ENCODE results near the gene OR52K1. TPM values are rescaled to one million over a fixed set of nuclear protein-coding genes. Genes with fewer than 3 reads are reported as not detected.

The OR52K1 gene
- total RNA-seq, 1 donor from 2014 or later: not detected

DNA sequence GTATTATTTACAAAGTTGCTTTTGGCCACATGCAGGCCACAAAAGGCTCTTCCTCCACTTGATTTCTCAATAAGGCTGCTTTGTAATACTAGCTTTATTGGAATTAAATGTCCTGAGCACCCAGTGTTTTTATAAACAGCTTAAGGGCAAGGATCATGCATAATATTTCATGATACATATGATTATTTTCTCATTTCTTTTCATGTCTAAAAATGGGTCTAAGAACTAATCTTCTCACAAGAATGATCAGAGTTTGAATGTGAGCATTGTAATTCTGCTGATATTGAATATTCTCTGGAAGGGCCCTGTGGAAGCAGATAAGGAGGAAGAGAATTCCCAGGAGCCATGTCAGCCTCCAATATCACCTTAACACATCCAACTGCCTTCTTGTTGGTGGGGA lies 33.5 kb upstream of the OR52K1 start, which contains the start of gene OR52K2:
OR52K2 (plus strand) TSS at position 301 of the 400 bp plus-strand sequence; CDS start at position 346, 45 bp downstream.
- TF ChIP-seq, protein P1, sequence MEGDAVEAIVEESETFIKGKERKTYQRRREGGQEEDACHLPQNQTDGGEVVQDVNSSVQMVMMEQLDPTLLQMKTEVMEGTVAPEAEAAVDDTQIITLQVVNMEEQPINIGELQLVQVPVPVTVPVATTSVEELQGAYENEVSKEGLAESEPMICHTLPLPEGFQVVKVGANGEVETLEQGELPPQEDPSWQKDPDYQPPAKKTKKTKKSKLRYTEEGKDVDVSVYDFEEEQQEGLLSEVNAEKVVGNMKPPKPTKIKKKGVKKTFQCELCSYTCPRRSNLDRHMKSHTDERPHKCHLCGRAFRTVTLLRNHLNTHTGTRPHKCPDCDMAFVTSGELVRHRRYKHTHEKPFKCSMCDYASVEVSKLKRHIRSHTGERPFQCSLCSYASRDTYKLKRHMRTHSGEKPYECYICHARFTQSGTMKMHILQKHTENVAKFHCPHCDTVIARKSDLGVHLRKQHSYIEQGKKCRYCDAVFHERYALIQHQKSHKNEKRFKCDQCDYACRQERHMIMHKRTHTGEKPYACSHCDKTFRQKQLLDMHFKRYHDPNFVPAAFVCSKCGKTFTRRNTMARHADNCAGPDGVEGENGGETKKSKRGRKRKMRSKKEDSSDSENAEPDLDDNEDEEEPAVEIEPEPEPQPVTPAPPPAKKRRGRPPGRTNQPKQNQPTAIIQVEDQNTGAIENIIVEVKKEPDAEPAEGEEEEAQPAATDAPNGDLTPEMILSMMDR (IDR thresholded peaks at IDR 0.05; ENCODE audit: unreplicated experiment): no peak
- Mint-ChIP-seq H3K27me3 (no peaks in the 10 kb centered on the region), H3K9me3 (ENCODE audit: low read depth) (no peaks in the 10 kb centered on the region), H3K36me3 (ENCODE audit: insufficient read depth) (no peaks in the 10 kb centered on the region), H3K4me1 (ENCODE audit: low read depth) (no peaks in the 10 kb centered on the region), H3K4me3 (ENCODE audit: low read depth) (no peak within 1 kb of the TSS), H3K27ac (no peak within 1 kb of the TSS)
- DNase-seq (ENCODE audit: low spot score, unreplicated experiment): no peak

DNA sequence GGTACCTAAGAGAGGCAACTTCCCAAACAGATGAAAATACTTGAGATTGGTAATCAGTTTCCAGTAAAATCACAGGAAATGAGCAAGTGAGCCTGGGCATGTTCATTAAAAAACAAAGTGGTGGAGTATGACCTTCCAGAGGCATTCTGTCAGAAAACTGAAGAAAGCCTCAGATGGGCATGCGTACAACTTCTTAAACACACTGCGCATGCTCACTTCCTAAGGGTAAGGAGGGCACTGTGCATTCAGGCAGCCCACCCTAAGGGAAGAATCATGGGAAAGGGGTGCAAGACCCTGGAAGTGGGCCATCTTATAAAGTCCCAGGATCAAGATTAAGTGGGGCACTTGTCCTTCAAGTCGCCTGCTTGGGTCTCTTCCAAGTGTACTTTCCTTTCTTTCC lies 29.3 kb upstream of the OR52K1 start:
- Mint-ChIP-seq H3K4me1 (ENCODE audit: low read depth) (no peaks in the 10 kb centered on the region), H3K9me3 (ENCODE audit: low read depth) (peaks cover 4% of the 10 kb centered on the region), H3K36me3 (ENCODE audit: insufficient read depth) (no peaks in the 10 kb centered on the region), H3K27me3 (no peaks in the 10 kb centered on the region), H3K27ac (no peak overlapping the region), H3K4me3 (ENCODE audit: low read depth) (no peak overlapping the region)
- DNase-seq (ENCODE audit: low spot score, unreplicated experiment): no peak
- TF ChIP-seq, protein P1 (IDR thresholded peaks at IDR 0.05; ENCODE audit: unreplicated experiment): no peak

DNA sequence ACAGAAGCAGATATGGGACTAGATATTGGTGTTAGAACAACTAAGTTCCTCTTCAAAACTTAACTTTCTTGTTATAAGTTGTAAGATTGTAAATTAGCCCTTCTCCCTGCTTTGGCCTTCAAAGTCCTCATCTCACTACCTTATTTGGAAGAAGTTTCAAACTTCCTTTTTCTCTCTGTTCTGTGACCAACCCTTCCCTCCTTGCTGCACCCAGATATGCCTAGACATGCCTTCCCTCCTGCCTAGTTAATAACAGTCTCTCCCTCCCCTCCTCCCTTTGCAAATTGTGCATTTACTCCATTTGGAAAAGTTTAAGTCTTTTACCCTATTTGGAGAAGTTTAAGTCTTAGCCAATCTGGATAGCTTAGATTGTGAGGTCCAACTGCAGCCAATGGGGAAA lies 28.4 kb upstream of the OR52K1 start:
- no peak for DNase-seq (ENCODE audit: low spot score, unreplicated experiment)
- Mint-ChIP-seq H3K36me3 (ENCODE audit: insufficient read depth) (no peaks in the 10 kb centered on the region), H3K9me3 (ENCODE audit: low read depth) (peaks cover 4% of the 10 kb centered on the region), H3K27me3 (no peaks in the 10 kb centered on the region), H3K4me3 (ENCODE audit: low read depth) (no peak overlapping the region), H3K27ac (no peak overlapping the region), H3K4me1 (ENCODE audit: low read depth) (peaks cover 1% of the 10 kb centered on the region)
- TF ChIP-seq, protein P1 (IDR thresholded peaks at IDR 0.05; ENCODE audit: unreplicated experiment): no peak

DNA sequence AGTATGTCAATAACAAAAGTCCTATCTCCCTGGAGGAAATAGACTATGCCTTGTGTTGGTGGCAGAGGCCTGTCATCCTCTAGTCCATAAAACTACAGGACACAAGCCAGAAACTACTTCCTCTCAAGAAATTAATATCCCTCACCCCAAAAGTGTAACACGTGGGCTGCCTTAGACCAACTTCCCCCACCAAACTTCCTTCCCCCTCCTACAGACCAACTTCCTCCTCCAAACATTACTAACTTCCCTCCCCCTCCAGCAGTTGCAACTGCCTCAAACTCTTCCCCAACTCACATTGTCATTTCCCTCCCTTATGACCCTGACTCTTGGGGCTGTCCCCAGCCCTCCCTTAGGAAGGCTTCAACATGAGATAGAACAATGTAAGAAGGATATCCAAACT lies 27.0 kb upstream of the OR52K1 start:
- peaks cover 9% of the 10 kb centered on the region for H3K4me1 Mint-ChIP-seq (ENCODE audit: low read depth)
- no peak overlapping the region for H3K4me3 Mint-ChIP-seq (ENCODE audit: low read depth)
- H3K27me3 Mint-ChIP-seq: no peaks in the 10 kb centered on the region
- no peak for DNase-seq (ENCODE audit: low spot score, unreplicated experiment)
- TF ChIP-seq, protein P1 (IDR thresholded peaks at IDR 0.05; ENCODE audit: unreplicated experiment): no peak
- no peaks in the 10 kb centered on the region for H3K36me3 Mint-ChIP-seq (ENCODE audit: insufficient read depth)
- no peak overlapping the region for H3K27ac Mint-ChIP-seq
- H3K9me3 Mint-ChIP-seq (ENCODE audit: low read depth): peaks cover 4% of the 10 kb centered on the region

DNA sequence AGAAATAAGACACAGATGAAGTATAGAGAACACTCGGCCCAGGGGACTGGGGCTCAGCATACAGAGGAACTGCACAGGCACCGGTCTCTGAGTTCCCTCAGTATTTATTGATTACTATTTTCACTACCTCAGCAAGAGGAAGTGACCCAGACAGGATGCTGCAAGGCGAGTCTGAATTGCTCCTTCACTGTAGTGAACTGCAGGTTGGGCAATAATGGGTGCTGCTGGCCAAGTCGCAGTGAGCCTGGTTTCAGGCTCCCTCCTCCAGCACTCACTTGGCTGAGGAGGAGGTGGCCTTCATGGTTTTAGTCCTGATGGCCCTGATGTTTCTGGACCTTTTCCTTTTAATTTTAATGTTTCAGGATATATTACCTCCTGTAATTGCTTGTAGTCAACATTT lies 22.9 kb upstream of the OR52K1 start:
- peaks cover 14% of the 10 kb centered on the region for H3K9me3 Mint-ChIP-seq (ENCODE audit: low read depth)
- no peak overlapping the region for H3K4me3 Mint-ChIP-seq (ENCODE audit: low read depth)
- no peak overlapping the region for H3K27ac Mint-ChIP-seq
- H3K4me1 Mint-ChIP-seq (ENCODE audit: low read depth): peaks cover 14% of the 10 kb centered on the region
- no peak for DNase-seq (ENCODE audit: low spot score, unreplicated experiment)
- H3K36me3 Mint-ChIP-seq (ENCODE audit: insufficient read depth): no peaks in the 10 kb centered on the region
- TF ChIP-seq, protein P1 (IDR thresholded peaks at IDR 0.05; ENCODE audit: unreplicated experiment): no peak
- no peaks in the 10 kb centered on the region for H3K27me3 Mint-ChIP-seq
